ENCODE measurements around the gene CFL2. TPM values are rescaled to one million over a fixed set of nuclear protein-coding genes. Genes with fewer than 3 reads are reported as not detected.

Gene CFL2
- polyA plus RNA-seq, 1 of the 3 experiments (the other 2 are of a cell fraction), result 48.1 TPM

GRCh38 chr14:34711796-34712712, 2.3 kb downstream of the CFL2 start:
- Histone ChIP-seq H3K27ac (ENCODE audit: low read depth in 2 of 2, low read length in 1 of 2) (peak overlapping the region; percentile 67 to 90), H3F3A (replicated peaks; ENCODE audit: insufficient read depth) (peaks cover 57% of the 10 kb centered on the region), H3K79me2 (ENCODE audit: insufficient read depth) (peaks cover 61% of the 10 kb centered on the region), H3K27me3 (ENCODE audit: insufficient read depth) (no peaks in the 10 kb centered on the region), H4K20me1 (ENCODE audit: insufficient read depth) (0 out of 2 replicates have a peak, but pooled peaks cover 3% of the 10 kb centered on the region), H3K4me3 (ENCODE audit: low read depth in 2 of 2, low read length in 1 of 2) (peak overlapping the region; percentile 28 to 83; a peak in 2 of 4 replicates), H3K4me1 (ENCODE audit: control insufficient read depth in 1 of 2, insufficient read depth in 2 of 2, low read depth in 1 of 2, low read length in 1 of 2) (peaks cover 24 to 27% of the 10 kb centered on the region in 2 experiments), H3K9me2 (no peaks in the 10 kb centered on the region), H3K36me3 (replicated peaks in 1 of 2; ENCODE audit: control insufficient read depth in 1 of 2, insufficient read depth in 2 of 2, low read length in 1 of 2) (peaks cover 15 to 25% of the 10 kb centered on the region in 2 experiments), H3K4me2 (peak overlapping the region; percentile 69), H3K9ac (peak overlapping the region; percentile 36; the same call in 1 of the 2 replicates), H3K9me3 (no peaks in the 10 kb centered on the region), H2AFZ (ENCODE audit: low read depth) (no peak overlapping the region)
- DNase-seq, result no peak
- ChIA-PET CTCF (interaction anchor here (0.9 to 5.5 kb wide), 4 partner anchors 11 to 55 kb away, joined by 3 to 56 read pairs (median 5); no protein-coding TSS in a partner anchor), POLR2A (no interaction called here)
- 65% methylated on average over 4 of the region's 4 CpGs for WGBS (ENCODE audit: low lambda C conversion rate)
- TF ChIP-seq TEAD4 (IDR thresholded peaks at IDR 0.05; ENCODE audit: borderline replicate concordance, insufficient read depth), result no peak
- TF ChIP-seq, protein P1, sequence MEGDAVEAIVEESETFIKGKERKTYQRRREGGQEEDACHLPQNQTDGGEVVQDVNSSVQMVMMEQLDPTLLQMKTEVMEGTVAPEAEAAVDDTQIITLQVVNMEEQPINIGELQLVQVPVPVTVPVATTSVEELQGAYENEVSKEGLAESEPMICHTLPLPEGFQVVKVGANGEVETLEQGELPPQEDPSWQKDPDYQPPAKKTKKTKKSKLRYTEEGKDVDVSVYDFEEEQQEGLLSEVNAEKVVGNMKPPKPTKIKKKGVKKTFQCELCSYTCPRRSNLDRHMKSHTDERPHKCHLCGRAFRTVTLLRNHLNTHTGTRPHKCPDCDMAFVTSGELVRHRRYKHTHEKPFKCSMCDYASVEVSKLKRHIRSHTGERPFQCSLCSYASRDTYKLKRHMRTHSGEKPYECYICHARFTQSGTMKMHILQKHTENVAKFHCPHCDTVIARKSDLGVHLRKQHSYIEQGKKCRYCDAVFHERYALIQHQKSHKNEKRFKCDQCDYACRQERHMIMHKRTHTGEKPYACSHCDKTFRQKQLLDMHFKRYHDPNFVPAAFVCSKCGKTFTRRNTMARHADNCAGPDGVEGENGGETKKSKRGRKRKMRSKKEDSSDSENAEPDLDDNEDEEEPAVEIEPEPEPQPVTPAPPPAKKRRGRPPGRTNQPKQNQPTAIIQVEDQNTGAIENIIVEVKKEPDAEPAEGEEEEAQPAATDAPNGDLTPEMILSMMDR (IDR thresholded peaks at IDR 0.05), result no peak
- no peak for TF ChIP-seq NFIC (IDR thresholded peaks at IDR 0.05; ENCODE audit: borderline replicate concordance)

GRCh38 chr14:34711169-34711568, 3.2 kb downstream of the CFL2 start:
- Histone ChIP-seq H3K9me2 (no peaks in the 10 kb centered on the region), H3K36me3 (replicated peaks in 1 of 2; ENCODE audit: control insufficient read depth in 1 of 2, insufficient read depth in 2 of 2, low read length in 1 of 2) (peaks cover 15 to 25% of the 10 kb centered on the region in 2 experiments), H2AFZ (ENCODE audit: low read depth) (no peak overlapping the region), H3K9me3 (no peaks in the 10 kb centered on the region), H3K9ac (peak overlapping the region; percentile 51; the same call in 1 of the 2 replicates), H3K27ac (ENCODE audit: low read depth in 2 of 2, low read length in 1 of 2) (peak overlapping the region; percentile 81 to 90), H3K4me2 (peak overlapping the region; percentile 69), H3K79me2 (ENCODE audit: insufficient read depth) (peaks cover 63% of the 10 kb centered on the region), H4K20me1 (ENCODE audit: insufficient read depth) (0 out of 2 replicates have a peak, but pooled peaks cover 3% of the 10 kb centered on the region), H3K4me1 (ENCODE audit: control insufficient read depth in 1 of 2, insufficient read depth in 2 of 2, low read depth in 1 of 2, low read length in 1 of 2) (peaks cover 24 to 27% of the 10 kb centered on the region in 2 experiments), H3K27me3 (ENCODE audit: insufficient read depth) (no peaks in the 10 kb centered on the region), H3K4me3 (ENCODE audit: low read depth in 2 of 2, low read length in 1 of 2) (peak overlapping the region in 1 of 2 experiments; percentile 24; a peak in 2 of 4 replicates), H3F3A (replicated peaks; ENCODE audit: insufficient read depth) (peaks cover 58% of the 10 kb centered on the region)
- POLR2A ChIA-PET, result no interaction called here
- 15% methylated on average over 3 of the region's 3 CpGs for WGBS (ENCODE audit: low lambda C conversion rate)
- peak; percentile 59 for DNase-seq
- CTCF ChIA-PET, result interaction anchor here (0.9 to 5.5 kb wide), 3 partner anchors 12 to 56 kb away, joined by 3 to 56 read pairs (median 7); no protein-coding TSS in a partner anchor
- TF ChIP-seq POLR2AphosphoS5 (IDR thresholded peaks at IDR 0.05; ENCODE audit: low read depth, low read length) (peak; percentile 66), JUND (IDR thresholded peaks at IDR 0.05) (peak; percentile 67), EP300 (IDR thresholded peaks at IDR 0.05; ENCODE audit: borderline replicate concordance in 1 of 2, low read depth in 1 of 2, low read length in 1 of 2) (peak; percentile 10 to 61; a peak in 1 of 4 replicates), TCF12 (IDR thresholded peaks at IDR 0.05) (peak; percentile 86), FOXM1 (IDR thresholded peaks at IDR 0.05; ENCODE audit: low read depth) (no peak; the same call in 1 of the 2 replicates), RXRA (IDR thresholded peaks at IDR 0.05; ENCODE audit: borderline replicate concordance, low read depth) (no peak), GATA2 (CRISPR knock-in tag; IDR thresholded peaks at IDR 0.05) (no peak), RAD21 (IDR thresholded peaks at IDR 0.05; ENCODE audit: low read length) (no peak), TEAD4 (IDR thresholded peaks at IDR 0.05; ENCODE audit: borderline replicate concordance, insufficient read depth) (peak; percentile 74; the same call in 1 of the 2 replicates), FOXJ3 (CRISPR knock-in tag; IDR thresholded peaks at IDR 0.05) (no peak), REST (IDR thresholded peaks at IDR 0.05; ENCODE audit: low read depth, low read length) (no peak), MXI1 (IDR thresholded peaks at IDR 0.05; ENCODE audit: low read depth, low read length) (peak; percentile 81; the same call in 1 of the 2 replicates), TAF1 (IDR thresholded peaks at IDR 0.05; ENCODE audit: borderline replicate concordance, low read depth, low read length) (no peak)
- TF ChIP-seq, protein P1 (IDR thresholded peaks at IDR 0.05), result no peak
- TF ChIP-seq, protein P2, sequence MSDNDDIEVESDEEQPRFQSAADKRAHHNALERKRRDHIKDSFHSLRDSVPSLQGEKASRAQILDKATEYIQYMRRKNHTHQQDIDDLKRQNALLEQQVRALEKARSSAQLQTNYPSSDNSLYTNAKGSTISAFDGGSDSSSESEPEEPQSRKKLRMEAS (IDR thresholded peaks at IDR 0.05; ENCODE audit: low read depth), result peak; percentile 89
